ENCODE data around the gene ICAM4. TPM values are rescaled to one million over a fixed set of nuclear protein-coding genes. Genes with fewer than 3 reads are reported as not detected.
"Not testable (repeated sequence)": the region's sequence is repeated elsewhere in the genome, so short reads cannot be mapped to it uniquely, and the experiment has no call there.

ICAM4 gene
- total RNA-seq, 1 donor from 2014 or later, result 0.95 TPM

GRCh38 chr19:10333758-10334587, 47.2 kb downstream of the ICAM4 start:
- Mint-ChIP-seq H3K27me3 (no peaks in the 10 kb centered on the region), H3K4me1 (peaks cover 35% of the 10 kb centered on the region), H3K9me3 (no peaks in the 10 kb centered on the region), H3K4me3 (peak overlapping the region; percentile 96), H3K27ac (peak overlapping the region; percentile 96), H3K36me3 (ENCODE audit: low read depth) (peaks cover 46% of the 10 kb centered on the region)
- DNase-seq (no peak), ATAC-seq (ENCODE audit: low read depth) (no peak)
- no peak for TF ChIP-seq CTCF (IDR thresholded peaks at IDR 0.05)
- intact Hi-C loops (cut with micrococcal nuclease), result loop anchor here (1.0 to 2.0 kb wide), 4 partner anchors 39 to 232 kb away; partner anchors contain the start of genes KRI1 and TYK2
- ChIA-PET POLR2A (interaction anchor here (0.6 to 3.6 kb wide), 15 partner anchors 18 to 231 kb away, joined by 3 to 54 read pairs (median 5); partner anchors contain the start of genes ANGPTL6, FDX2, ICAM1 and ICAM5), CTCF (interaction anchor here (0.8 kb wide), 1 partner anchor 55 kb away, joined by 4 read pairs; no protein-coding TSS in a partner anchor)

- no peak for ATAC-seq (ENCODE audit: low read depth)
- H3K4me1 Mint-ChIP-seq, result peaks cover 43% of the 10 kb centered on the region
- no peak overlapping the region for H3K27ac Mint-ChIP-seq
- intact Hi-C loops (cut with micrococcal nuclease), result loop anchor here (5.0 kb wide), 1 partner anchor 38 kb away; no protein-coding TSS in a partner anchor
- no peak overlapping the region for H3K4me3 Mint-ChIP-seq
- TF ChIP-seq CTCF (IDR thresholded peaks at IDR 0.05), result no peak
- peaks cover 41% of the 10 kb centered on the region for H3K36me3 Mint-ChIP-seq (ENCODE audit: low read depth)
- no peaks in the 10 kb centered on the region for H3K27me3 Mint-ChIP-seq
- ChIA-PET POLR2A (interaction anchor here (0.6 to 3.6 kb wide), 4 partner anchors 45 to 222 kb away, joined by 5 to 54 read pairs (median 12); partner anchors contain the start of genes ICAM1 and TYK2), CTCF (no interaction called here)
- no peaks in the 10 kb centered on the region for H3K9me3 Mint-ChIP-seq
- DNase-seq, result no peak
Observed at GRCh38 chr19:10334588-10335351, 48.0 kb downstream of the ICAM4 start.

- H3K4me1 Mint-ChIP-seq, result peaks cover 49% of the 10 kb centered on the region
- no peak overlapping the region for H3K4me3 Mint-ChIP-seq
- POLR2A ChIA-PET, result no interaction called here
Observed at GRCh38 chr19:10335352-10335985, 48.7 kb downstream of the ICAM4 start.

GRCh38 chr19:10336725-10337124, 50.0 kb downstream of the ICAM4 start:
- not testable (repeated sequence) for DNase-seq; H3K27me3 Mint-ChIP-seq; H3K9me3 Mint-ChIP-seq; H3K4me3 Mint-ChIP-seq; H3K27ac Mint-ChIP-seq; ATAC-seq (ENCODE audit: low read depth)
- Mint-ChIP-seq H3K36me3 (ENCODE audit: low read depth) (peaks cover 33% of the 10 kb centered on the region), H3K4me1 (peaks cover 52% of the 10 kb centered on the region)
- CTCF ChIA-PET, result interaction anchor here (1.3 kb wide), 1 partner anchor 52 kb away, joined by 3 read pairs; no protein-coding TSS in a partner anchor
- intact Hi-C loops (cut with micrococcal nuclease), result loop anchor here (5.0 kb wide), 1 partner anchor 36 kb away; no protein-coding TSS in a partner anchor
- POLR2A ChIA-PET, result interaction anchor here (0.7 to 2.1 kb wide), 3 partner anchors 57 to 593 kb away, joined by 3 to 12 read pairs (median 4); partner anchors contain the start of gene ICAM1

More at GRCh38 chr19:10335352-10335985, 48.7 kb downstream of the ICAM4 start:
- no peak for TF ChIP-seq CTCF (IDR thresholded peaks at IDR 0.05)
- no peak overlapping the region for H3K27ac Mint-ChIP-seq
- peaks cover 34% of the 10 kb centered on the region for H3K36me3 Mint-ChIP-seq (ENCODE audit: low read depth)
- CTCF ChIA-PET, result interaction anchor here (0.6 kb wide), 1 partner anchor 15 kb away, joined by 3 read pairs; no protein-coding TSS in a partner anchor
- DNase-seq, result no peak
- H3K9me3 Mint-ChIP-seq, result no peaks in the 10 kb centered on the region
- H3K27me3 Mint-ChIP-seq, result no peaks in the 10 kb centered on the region
- intact Hi-C loops (cut with micrococcal nuclease), result loop anchor here (5.0 kb wide), 1 partner anchor 37 kb away; no protein-coding TSS in a partner anchor
- ATAC-seq (ENCODE audit: low read depth), result no peak

Other genes starting within 250 kb of the ICAM4 start
- gene SHFL, start 200.6 kb upstream of the ICAM4 start, total RNA-seq, result 61.3 and 61.4 TPM in 2 replicates
- 16.4 and 18.4 TPM in 2 replicates for gene ANGPTL6, start 184.3 kb upstream of the ICAM4 start, total RNA-seq
- 107 and 119 TPM in 2 replicates for gene PPAN, start 180.6 kb upstream of the ICAM4 start, total RNA-seq
- 33.1 and 42.6 TPM in 2 replicates for gene P2RY11, start 175.3 kb upstream of the ICAM4 start, total RNA-seq
- 332 and 371 TPM in 2 replicates for gene EIF3G, start 167.1 kb upstream of the ICAM4 start, total RNA-seq
- 136 and 156 TPM in 2 replicates for gene DNMT1, start 92.0 kb upstream of the ICAM4 start, total RNA-seq
- 5.3 and 5.6 TPM in 2 replicates for gene S1PR2, start 55.6 kb upstream of the ICAM4 start, total RNA-seq
- 66.9 and 68.3 TPM in 2 replicates for gene MRPL4, start 34.7 kb upstream of the ICAM4 start, total RNA-seq
- gene ICAM1, start 15.8 kb upstream of the ICAM4 start, total RNA-seq, result 32.6 and 37.4 TPM in 2 replicates
- 0.76 and 1.2 TPM in 2 replicates for gene ICAM5, start 3.0 kb downstream of the ICAM4 start, total RNA-seq
- 4.5 and 5.1 TPM in 2 replicates for gene ZGLP1, start 22.9 kb downstream of the ICAM4 start, total RNA-seq
- gene FDX2, start 29.1 kb downstream of the ICAM4 start, total RNA-seq, result 12.8 and 15.0 TPM in 2 replicates
- gene RAVER1, start 46.6 kb downstream of the ICAM4 start, total RNA-seq, result 77.0 and 80.8 TPM in 2 replicates
- 147 and 166 TPM in 2 replicates for gene ICAM3, start 52.7 kb downstream of the ICAM4 start, total RNA-seq
- 302 and 356 TPM in 2 replicates for gene TYK2, start 93.6 kb downstream of the ICAM4 start, total RNA-seq
- 172 and 173 TPM in 2 replicates for gene CDC37, start 116.6 kb downstream of the ICAM4 start, total RNA-seq
- gene PDE4A, start 133.6 kb downstream of the ICAM4 start, total RNA-seq, result 6.6 and 8.6 TPM in 2 replicates
- 38.9 and 48.0 TPM in 2 replicates for gene KEAP1, start 216.4 kb downstream of the ICAM4 start, total RNA-seq
- 0.12 TPM in 1 of 2 replicates, not detected in the other for gene S1PR5, start 230.5 kb downstream of the ICAM4 start, total RNA-seq